Measurements from ENCODE around the gene TLN1.

Gene TLN1

GRCh38 chr9:35658137-35658967 is 73.6 kb downstream of the TLN1 start, which contains the start of gene CCDC107:
TSS of gene CCDC107 (plus strand) at chr9:35658292. CDS start at chr9:35658380, 88 bp downstream.
- peak; percentile 93 for DNase-seq

GRCh38 chr9:35657546-35658136 is 74.4 kb downstream of the TLN1 start, which contains the start of gene RMRP:
TSS of gene RMRP (minus strand) at chr9:35658019.
- peak; percentile 98 for DNase-seq

GRCh38 chr9:35656831-35657545 is 75.0 kb downstream of the TLN1 start:
- no peak for DNase-seq

GRCh38 chr9:35656348-35656747 is 75.6 kb downstream of the TLN1 start:
- no peak for DNase-seq

- DNase-seq, result no peak
Observed at GRCh38 chr9:35653611-35654010, 78.4 kb downstream of the TLN1 start.

GRCh38 chr9:35652829-35653209 is 79.2 kb downstream of the TLN1 start:
- no peak for DNase-seq

GRCh38 chr9:35651956-35652828 is 79.8 kb downstream of the TLN1 start:
- no peak for DNase-seq

GRCh38 chr9:35650341-35651158 is 81.4 kb downstream of the TLN1 start, which contains the start of gene SIT1:
TSS of gene SIT1 (minus strand) at chr9:35650931. CDS start at chr9:35650853, 78 bp downstream.
- no peak for DNase-seq

GRCh38 chr9:35649431-35650340 is 82.3 kb downstream of the TLN1 start:
- DNase-seq, result no peak
